GM12878 (cell line): ENCODE measurements around the gene TAAR8. TPM values are rescaled to one million over a fixed set of nuclear protein-coding genes. Genes with fewer than 3 reads are reported as not detected.
"Not testable (repeated sequence)": the region's sequence is repeated elsewhere in the genome, so short reads cannot be mapped to it uniquely, and the experiment has no call there.

ENCODE experiments used
- ATAC-seq: fragments of 200-7000 bp; cut with Tn5 transposase; 3 replicates; pipeline ENCODE4 v1.9.1; 2020; ENCODE audit warnings: mild to moderate bottlenecking, moderate library complexity
- BruUV-seq: library from RNA; stranded (reverse); fragments of 400-500 nt; replicated peaks from 2 replicates; lab custom pipeline; 2021; lab: Mats Ljungman, UMichigan
- CTCF ChIA-PET: fragments of 300-600 bp; sonication (Branson Sonifier 250); formaldehyde crosslinking; extraction: SDS; loops from one replicate; lab custom pipeline; 2021; ENCODE audit warnings: inconsistent platforms; lab: Yijun Ruan, JAX
- POLR2A ChIA-PET: fragments of 350-600 bp; formaldehyde crosslinking; extraction: SDS; loops from one replicate; lab custom pipeline; 2021; ENCODE audit warnings: inconsistent platforms; lab: Charles Lee
- RAD21 ChIA-PET: fragments of 300-600 bp; sonication (Branson Sonifier 250); formaldehyde crosslinking; loops from one replicate; lab custom pipeline; 2023; ENCODE audit warnings: antibody characterized with exemption; ENCODE audit not compliant: unreplicated experiment; lab: Charles Lee
- SMC1A ChIA-PET: fragments of 300-600 bp; sonication (Branson Sonifier 250); formaldehyde crosslinking; loops from one replicate; lab custom pipeline; 2023; ENCODE audit not compliant: unreplicated experiment, uncharacterized antibody; lab: Charles Lee
- DNase-seq: peaks from one replicate; pipeline ENCODE4 v3.0.0-alpha.2; 2011; ENCODE audit warnings: low read depth, low spot score
- FAIRE-seq: peaks from 3 replicates; lab custom pipeline; 2011; peaks lifted over from hg19 to GRCh38; lab: Jason Lieb, UNC
- H2AFZ ChIP-seq: 2 replicates; pipeline ENCODE4 v1.6.0; 2011; ENCODE audit warnings: low read depth, low read length, control low read depth; ENCODE audit not compliant: control insufficient read depth
- H3K27ac ChIP-seq: 2 replicates; pipeline ENCODE4 v1.5.1; 2011; ENCODE audit warnings: control low read depth; ENCODE audit not compliant: control insufficient read depth, insufficient read depth
- H3K27me3 ChIP-seq, 2 experiments: replicated peaks in 1 of 2; 2 replicates each; pipeline versions ENCODE4 v1.6.0 to v1.6.1; 2011; ENCODE audit warnings: low read length in 1 of 2; ENCODE audit not compliant: control insufficient read depth in 2 of 2, insufficient read depth in 2 of 2
- H3K36me3 ChIP-seq, 2 experiments: 2 replicates each; pipeline ENCODE4 v1.5.1; 2011; ENCODE audit warnings: low read length in 1 of 2; ENCODE audit not compliant: control insufficient read depth in 2 of 2, insufficient read depth in 2 of 2
- H3K4me1 ChIP-seq: 2 replicates; pipeline ENCODE4 v1.6.1; 2011; ENCODE audit warnings: mild to moderate bottlenecking, low read length, moderate library complexity, mixed read lengths; ENCODE audit not compliant: control insufficient read depth, insufficient read depth
- H3K4me2 ChIP-seq: 2 replicates; pipeline ENCODE4 v1.6.0; 2011; ENCODE audit warnings: control low read depth; ENCODE audit not compliant: control insufficient read depth, insufficient read depth
- H3K4me3 ChIP-seq: fragments of 200-600 bp; sonication (generic); 2 replicates; pipeline ENCODE4 v1.5.1; 2016
- H3K79me2 ChIP-seq: 2 replicates; pipeline ENCODE4 v1.6.0; 2011; ENCODE audit warnings: low read length; ENCODE audit not compliant: control insufficient read depth, insufficient read depth
- H3K9ac ChIP-seq: 2 replicates; pipeline ENCODE4 v1.8.0; 2011; ENCODE audit warnings: low read length, control low read depth, mixed read lengths; ENCODE audit not compliant: control insufficient read depth, insufficient read depth
- H3K9me3 ChIP-seq: replicated peaks from 3 replicates; pipeline ENCODE4 v1.5.1; 2011; ENCODE audit warnings: mild to moderate bottlenecking, low read length; ENCODE audit not compliant: control insufficient read depth, insufficient read depth
- H4K20me1 ChIP-seq: 2 replicates; pipeline ENCODE4 v1.6.0; 2011; ENCODE audit not compliant: control insufficient read depth, insufficient read depth
- CREB1 ChIP-seq: IDR thresholded peaks from 2 replicates; pipeline ENCODE4 v1.6.1; 2012; ENCODE audit warnings: low read depth, mild to moderate bottlenecking, inconsistent platforms
- HDGF ChIP-seq: fragments of 450-650 bp; IDR thresholded peaks from 2 replicates; pipeline ENCODE4 v1.6.1; 2016; ENCODE audit warnings: antibody characterized with exemption
- POLR2A ChIP-seq: IDR thresholded peaks from 2 replicates; pipeline ENCODE4 v1.6.1; 2011; ENCODE audit warnings: low read depth, mild to moderate bottlenecking, low read length
- RAD51 ChIP-seq: fragments of 450-650 bp; IDR thresholded peaks from 2 replicates; pipeline ENCODE4 v1.6.1; 2016; ENCODE audit warnings: moderate library complexity, mild to moderate bottlenecking, inconsistent platforms
- SREBF2 ChIP-seq: IDR thresholded peaks from 2 replicates; pipeline ENCODE4 v1.6.1; 2012; ENCODE audit warnings: mild to moderate bottlenecking, low read length
- WGBS: methylation state at CpG from one replicate; pipeline ENCODE4 v1.1.6; 2016; ENCODE audit warnings: low lambda C conversion rate; ENCODE audit not compliant: insufficient replicate concordance, insufficient coverage; ENCODE audit errors: missing lambda C conversion rate; 5-methylcytosine and 5-hydroxymethylcytosine counted together
- in situ Hi-C: fragments of 300-500 bp; cut with MboI; formaldehyde crosslinking; loops from 9 replicates; pipeline ENCODE4 v1.14.3; 2018; ENCODE audit warnings: mixed read lengths
- intact Hi-C: fragments of 100-400 bp; cut with micrococcal nuclease; formaldehyde crosslinking; loops from one replicate; pipeline ENCODE4 v1.14.2; 2022; ENCODE audit not compliant: unreplicated experiment
- polyA plus RNA-seq, 11 experiments: library from polyadenylated mRNA; depleted of rRNA in 4 of 11; unstranded in 6 of 11; stranded (reverse) in 5 of 11; fragments of >200 nt; fragmentation: Nextera tagmentation in 4 of 11; fragmentation: Illumina TruSeq in 1 of 11; extraction: Ambion mirVana in 4 of 11; extraction: Trizol in 1 of 11; gene quantifications; 1 replicate in 1 of 11; 2 replicates in 10 of 11; pipeline versions ENCODE4 v1.2.1 to v1.2.3, GENCODE V29; 2011 to 2016; ENCODE audit warnings: inconsistent platforms in 2 of 11, missing spikeins in 2 of 11, low read depth in 1 of 11
- total RNA-seq, 4 experiments: library from RNA; depleted of rRNA in 3 of 4; stranded (reverse); fragments of >200 nt in 3 of 4; fragmentation: Illumina TruSeq in 1 of 4; extraction: Trizol in 1 of 4; gene quantifications; 2 replicates each; pipeline versions ENCODE4 v1.2.1 to v1.2.3, GENCODE V29; 2013 to 2021

TAAR8 gene
- total and polyA plus RNA-seq, 10 of the 15 experiments (the other 5 are each of a cell fraction or from before 2014, with no cell fraction given) = not detected

- no peak for TF ChIP-seq SREBF2
- TF ChIP-seq POLR2A = no peak
- no peak for TF ChIP-seq RAD51
Observed at GRCh38 chr6:132548746-132549463, 3.6 kb upstream of the TAAR8 start (continued).

- Histone ChIP-seq H3K27ac (no peak overlapping the region), H3K27me3 (no peaks in the 10 kb centered on the region; a peak in 1 of 4 replicates), H3K79me2 (no peaks in the 10 kb centered on the region), H3K4me3 (no peak overlapping the region), H3K9me3 (no peaks in the 10 kb centered on the region), H2AFZ (no peak overlapping the region), H3K4me1 (no peaks in the 10 kb centered on the region), H3K9ac (no peak overlapping the region), H3K36me3 (no peaks in the 10 kb centered on the region), H3K4me2 (no peak overlapping the region), H4K20me1 (no peaks in the 10 kb centered on the region)
- no peak for DNase-seq
- no peak for ATAC-seq
- CTCF ChIA-PET = interaction anchor here (1.3 kb wide), 1 partner anchor 8 kb away, joined by 3 read pairs; no protein-coding TSS in a partner anchor
- BruUV-seq = no TSS peak
- POLR2A ChIA-PET = no interaction called here
- RAD21 ChIA-PET = no interaction called here
- 22% methylated on average over 4 of the region's 4 CpGs for WGBS
- FAIRE-seq = no peak
- TF ChIP-seq CREB1 (no peak), HDGF (no peak)
- intact Hi-C loops (no loop called here), in situ Hi-C loops (no loop called here)
- SMC1A ChIA-PET = no interaction called here
Observed at GRCh38 chr6:132551214-132551613, 1.3 kb upstream of the TAAR8 start.

- H3K4me1 ChIP-seq, H3K9me3 ChIP-seq, H3K36me3 ChIP-seq, FAIRE-seq, H2AFZ ChIP-seq, POLR2A ChIA-PET, H3K9ac ChIP-seq, in situ Hi-C loops, H3K79me2 ChIP-seq, H3K4me2 ChIP-seq, intact Hi-C loops, H3K27ac ChIP-seq, DNase-seq, H3K4me3 ChIP-seq, SMC1A ChIA-PET, CTCF ChIA-PET, BruUV-seq, RAD21 ChIA-PET, H3K27me3 ChIP-seq, H4K20me1 ChIP-seq, ATAC-seq: not testable (repeated sequence)
- 5% methylated on average over 3 of the region's 3 CpGs for WGBS
Observed at GRCh38 chr6:132560087-132560486, 7.6 kb downstream of the TAAR8 start.
